Gastroesophageal sphincter (tissue), 4 donors: ENCODE measurements around the gene ANKFY1. TPM values are rescaled to one million over a fixed set of nuclear protein-coding genes. Genes with fewer than 3 reads are reported as not detected.

ENCODE experiments used
- ATAC-seq: fragments of 150-250 bp; one replicate; pipeline ENCODE4 v1.9.1; 2016; ENCODE audit warnings: mild to moderate bottlenecking, moderate library complexity
- H3K27ac ChIP-seq, 4 donors: fragments of 200-600 bp; sonication (generic) in 3 of 4; 1 replicate in 3 of 4; 2 replicates in 1 of 4; pipeline ENCODE4 v1.5.1; 2016 to 2019
- H3K27me3 ChIP-seq: fragments of 200-600 bp; sonication (generic); one replicate; pipeline ENCODE4 v1.5.1; 2019
- H3K36me3 ChIP-seq, 2 donors: fragments of 200-600 bp; sonication (generic); one replicate each; pipeline ENCODE4 v1.5.1; 2019; ENCODE audit warnings: control low read depth in 1 of 2
- H3K4me1 ChIP-seq, 3 donors: fragments of 200-600 bp; sonication (generic); 1 replicate in 2 of 3; 2 replicates in 1 of 3; pipeline ENCODE4 v1.5.1; 2016 to 2019; ENCODE audit warnings: control low read depth in 2 of 3
- H3K4me3 ChIP-seq, 2 donors: fragments of 200-600 bp; sonication (generic); one replicate each; pipeline ENCODE4 v1.5.1; 2019; ENCODE audit warnings: mild to moderate bottlenecking in 1 of 2, moderate library complexity in 1 of 2
- H3K9me3 ChIP-seq, 3 donors: fragments of 200-600 bp; sonication (generic); one replicate each; pipeline ENCODE4 v1.5.1; 2017 to 2019; ENCODE audit warnings: control low read depth in 2 of 3
- CTCF ChIP-seq, 4 experiments: fragments of 200-600 bp in 2 of 4; fragments of 450-650 bp in 2 of 4; sonication (generic) in 1 of 4; IDR thresholded peaks; one replicate each; pipeline ENCODE4 v1.5.1; 2017 to 2019; ENCODE audit warnings: antibody characterized with exemption in 4 of 4, mild to moderate bottlenecking in 2 of 4, moderate library complexity in 2 of 4
- EP300 ChIP-seq: sonication (generic); formaldehyde crosslinking; IDR thresholded peaks from one replicate; pipeline ENCODE4 v1.6.1; 2017; ENCODE audit warnings: antibody characterized with exemption, mild to moderate bottlenecking
- POLR2A ChIP-seq, 2 donors: fragments of 450-650 bp; IDR thresholded peaks; one replicate each; pipeline ENCODE4 v1.6.1; 2017; ENCODE audit warnings: antibody characterized with exemption in 2 of 2, mild to moderate bottlenecking in 2 of 2, moderate library complexity in 1 of 2
- POLR2AphosphoS5 ChIP-seq: sonication (generic); formaldehyde crosslinking; IDR thresholded peaks from one replicate; pipeline ENCODE4 v1.6.1; 2017; ENCODE audit warnings: antibody characterized with exemption
- WGBS, 2 donors: methylation state at CpG; one replicate each; pipeline ENCODE4 v1.1.5; 2018; ENCODE audit warnings: low coverage in 1 of 2; 5-methylcytosine and 5-hydroxymethylcytosine counted together
- total RNA-seq, 4 donors: library from RNA; depleted of rRNA; stranded (reverse); fragments of >200 nt; gene quantifications; one replicate each; pipeline ENCODE4 v1.1.0, GENCODE V29; 2016

The ANKFY1 gene
- total RNA-seq, 4 donors from 2014 or later: 22.4 to 46.4 (median 40.2) TPM

GRCh38 chr17:4305224-4305623 lies 41.4 kb upstream of the ANKFY1 start:
- H3K27me3 ChIP-seq: no peaks in the 10 kb centered on the region
- H3K27ac ChIP-seq: no peak overlapping the region

GRCh38 chr17:4304417-4305027 lies 40.7 kb upstream of the ANKFY1 start:
- peak; percentile 50 to 67 (median 64) for TF ChIP-seq CTCF (IDR thresholded peaks at IDR 0.05)
- TF ChIP-seq EP300: no peak
- no peak overlapping the region for H3K27ac ChIP-seq

More at GRCh38 chr17:4305224-4305623, 41.4 kb upstream of the ANKFY1 start:
- no peak for ATAC-seq
- H3K4me3 ChIP-seq: no peak overlapping the region
- peaks cover 0 to 27% of the 10 kb centered on the region in 2 donors for H3K36me3 ChIP-seq
- WGBS, 2 donors: 79 to 95% methylated on average over 3 to 5 of the region's 7 CpGs
- H3K4me1 ChIP-seq: peaks cover 3 to 63% (median 6%) of the 10 kb centered on the region in 3 donors
- no peak for TF ChIP-seq POLR2AphosphoS5
- no peak for TF ChIP-seq EP300
- no peak for TF ChIP-seq CTCF (IDR thresholded peaks at IDR 0.05)
- TF ChIP-seq POLR2A (IDR thresholded peaks at IDR 0.05): no peak
- H3K9me3 ChIP-seq: no peaks in the 10 kb centered on the region

GRCh38 chr17:4301066-4301465 lies 37.3 kb upstream of the ANKFY1 start:
- WGBS, 2 donors: 27 to 50% methylated on average over 5 of the region's 5 CpGs
- Histone ChIP-seq H3K36me3 (peaks cover 0 to 23% of the 10 kb centered on the region in 2 donors), H3K4me3 (no peak overlapping the region), H3K4me1 (peaks cover 0 to 59% (median 0%) of the 10 kb centered on the region in 3 donors), H3K27me3 (no peaks in the 10 kb centered on the region), H3K9me3 (no peaks in the 10 kb centered on the region), H3K27ac (peak overlapping the region; percentile 47 to 69 (median 63))
- TF ChIP-seq CTCF (IDR thresholded peaks at IDR 0.05): no peak
- ATAC-seq: no peak

More at GRCh38 chr17:4304417-4305027, 40.7 kb upstream of the ANKFY1 start:
- no peak for ATAC-seq
- H3K9me3 ChIP-seq: no peaks in the 10 kb centered on the region
- H3K36me3 ChIP-seq: peaks cover 0 to 27% of the 10 kb centered on the region in 2 donors
- no peak overlapping the region for H3K4me3 ChIP-seq
- peaks cover 0 to 57% (median 0%) of the 10 kb centered on the region in 3 donors for H3K4me1 ChIP-seq
- H3K27me3 ChIP-seq: no peaks in the 10 kb centered on the region
- WGBS, 2 donors: 20 to 47% methylated on average over 4 to 6 of the region's 6 CpGs

- TF ChIP-seq POLR2A (IDR thresholded peaks at IDR 0.05) (no peak), EP300 (no peak)
- Histone ChIP-seq H3K9me3 (no peaks in the 10 kb centered on the region), H3K4me3 (no peak overlapping the region), H3K27me3 (no peaks in the 10 kb centered on the region), H3K36me3 (peaks cover 0 to 22% of the 10 kb centered on the region in 2 donors), H3K4me1 (peaks cover 0 to 43% (median 0%) of the 10 kb centered on the region in 3 donors), H3K27ac (no peak overlapping the region)
- WGBS, 2 donors: 56 to 89% methylated on average over 3 of the region's 3 CpGs
- no peak for ATAC-seq
Observed at GRCh38 chr17:4297351-4297750, 33.6 kb upstream of the ANKFY1 start.

GRCh38 chr17:4295686-4296085 lies 31.9 kb upstream of the ANKFY1 start:
- no peaks in the 10 kb centered on the region for H3K9me3 ChIP-seq
- H3K4me3 ChIP-seq: no peak overlapping the region
- no peaks in the 10 kb centered on the region for H3K27me3 ChIP-seq
- 57 to 63% methylated on average over 4 of the region's 4 CpGs for WGBS, 2 donors
- TF ChIP-seq CTCF (IDR thresholded peaks at IDR 0.05) (no peak), EP300 (no peak), POLR2AphosphoS5 (no peak), POLR2A (IDR thresholded peaks at IDR 0.05) (no peak)
- peaks cover 0 to 26% (median 0%) of the 10 kb centered on the region in 3 donors for H3K4me1 ChIP-seq
- no peak overlapping the region for H3K27ac ChIP-seq
- no peak for ATAC-seq
- H3K36me3 ChIP-seq: peaks cover 0 to 22% of the 10 kb centered on the region in 2 donors
